ENCODE data around the gene ENOX1.
A peak's percentile ranks its signal among the peaks of the same experiment; 100 is the strongest.

Gene ENOX1

GRCh38 chr13:43561081-43561480 lies 225.7 kb downstream of the ENOX1 start:
- no peak overlapping the region for H3K4me3 ChIP-seq (ENCODE audit: low read length)
- TF ChIP-seq, protein P1, sequence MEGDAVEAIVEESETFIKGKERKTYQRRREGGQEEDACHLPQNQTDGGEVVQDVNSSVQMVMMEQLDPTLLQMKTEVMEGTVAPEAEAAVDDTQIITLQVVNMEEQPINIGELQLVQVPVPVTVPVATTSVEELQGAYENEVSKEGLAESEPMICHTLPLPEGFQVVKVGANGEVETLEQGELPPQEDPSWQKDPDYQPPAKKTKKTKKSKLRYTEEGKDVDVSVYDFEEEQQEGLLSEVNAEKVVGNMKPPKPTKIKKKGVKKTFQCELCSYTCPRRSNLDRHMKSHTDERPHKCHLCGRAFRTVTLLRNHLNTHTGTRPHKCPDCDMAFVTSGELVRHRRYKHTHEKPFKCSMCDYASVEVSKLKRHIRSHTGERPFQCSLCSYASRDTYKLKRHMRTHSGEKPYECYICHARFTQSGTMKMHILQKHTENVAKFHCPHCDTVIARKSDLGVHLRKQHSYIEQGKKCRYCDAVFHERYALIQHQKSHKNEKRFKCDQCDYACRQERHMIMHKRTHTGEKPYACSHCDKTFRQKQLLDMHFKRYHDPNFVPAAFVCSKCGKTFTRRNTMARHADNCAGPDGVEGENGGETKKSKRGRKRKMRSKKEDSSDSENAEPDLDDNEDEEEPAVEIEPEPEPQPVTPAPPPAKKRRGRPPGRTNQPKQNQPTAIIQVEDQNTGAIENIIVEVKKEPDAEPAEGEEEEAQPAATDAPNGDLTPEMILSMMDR (conservative IDR thresholded peaks at IDR 0.05; ENCODE audit: low read length) = no peak
- no peak for DNase-seq (ENCODE audit: low read depth)

GRCh38 chr13:43558939-43559338 lies 227.8 kb downstream of the ENOX1 start:
- TF ChIP-seq, protein P1 (conservative IDR thresholded peaks at IDR 0.05; ENCODE audit: low read length) = no peak
- DNase-seq (ENCODE audit: low read depth) = peak; percentile 62
- no peak overlapping the region for H3K4me3 ChIP-seq (ENCODE audit: low read length)

DNA sequence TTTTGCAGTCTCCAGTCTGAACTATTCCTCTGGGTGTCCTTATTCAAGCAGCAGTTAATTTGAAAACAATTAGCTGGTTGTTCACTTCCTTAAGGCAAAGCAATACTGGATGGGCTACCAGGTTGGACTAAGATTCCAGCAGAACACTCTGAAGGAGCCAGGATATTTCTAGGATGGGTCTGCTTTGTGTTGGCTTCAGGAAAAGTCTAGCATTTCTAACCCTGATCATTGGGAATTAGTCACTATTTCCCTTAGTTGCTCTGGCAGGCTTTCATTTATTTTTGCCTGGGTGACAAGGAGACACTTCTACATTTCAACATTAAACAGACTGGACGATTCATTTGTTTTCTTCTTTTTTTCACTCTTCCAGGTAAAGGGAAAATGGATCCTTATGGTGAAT lies 228.4 kb downstream of the ENOX1 start:
- no peak for DNase-seq (ENCODE audit: low read depth)
- TF ChIP-seq, protein P1 (conservative IDR thresholded peaks at IDR 0.05; ENCODE audit: low read length) = no peak

DNA sequence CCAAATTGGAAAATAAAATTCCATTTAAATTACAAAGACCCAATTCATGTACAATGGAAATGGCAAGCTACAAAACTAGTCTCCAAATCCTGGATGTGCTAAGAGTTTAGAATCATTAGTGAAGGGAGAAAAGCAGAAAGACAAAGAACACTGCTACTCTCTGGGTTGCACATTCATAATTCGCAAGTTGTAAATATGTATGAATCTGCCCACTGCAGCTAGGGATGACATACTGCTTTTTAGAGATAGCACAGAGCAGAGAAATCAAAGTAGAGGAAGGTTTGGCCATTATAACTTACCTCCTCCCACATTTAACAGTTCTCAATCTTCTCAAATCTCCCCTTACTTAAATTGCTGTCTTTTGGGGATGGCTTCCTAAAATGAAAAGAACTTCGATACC lies 231.1 kb downstream of the ENOX1 start:
- no peak overlapping the region for H3K4me3 ChIP-seq (ENCODE audit: low read length)
- TF ChIP-seq, protein P1 (conservative IDR thresholded peaks at IDR 0.05; ENCODE audit: low read length) = no peak
- no peak for DNase-seq (ENCODE audit: low read depth)

More for the DNA sequence above, 228.4 kb downstream of the ENOX1 start:
- H3K4me3 ChIP-seq (ENCODE audit: low read length) = no peak overlapping the region

GRCh38 chr13:43551897-43552456 lies 234.8 kb downstream of the ENOX1 start:
- no peak overlapping the region for H3K4me3 ChIP-seq (ENCODE audit: low read length)
- TF ChIP-seq, protein P1 (conservative IDR thresholded peaks at IDR 0.05; ENCODE audit: low read length) = no peak
- DNase-seq (ENCODE audit: low read depth) = no peak

- no peak for DNase-seq (ENCODE audit: low read depth)
- H3K4me3 ChIP-seq (ENCODE audit: low read length) = no peak overlapping the region
- TF ChIP-seq, protein P1 (conservative IDR thresholded peaks at IDR 0.05; ENCODE audit: low read length) = no peak
Measured at GRCh38 chr13:43546816-43547215, 240.0 kb downstream of the ENOX1 start.

DNA sequence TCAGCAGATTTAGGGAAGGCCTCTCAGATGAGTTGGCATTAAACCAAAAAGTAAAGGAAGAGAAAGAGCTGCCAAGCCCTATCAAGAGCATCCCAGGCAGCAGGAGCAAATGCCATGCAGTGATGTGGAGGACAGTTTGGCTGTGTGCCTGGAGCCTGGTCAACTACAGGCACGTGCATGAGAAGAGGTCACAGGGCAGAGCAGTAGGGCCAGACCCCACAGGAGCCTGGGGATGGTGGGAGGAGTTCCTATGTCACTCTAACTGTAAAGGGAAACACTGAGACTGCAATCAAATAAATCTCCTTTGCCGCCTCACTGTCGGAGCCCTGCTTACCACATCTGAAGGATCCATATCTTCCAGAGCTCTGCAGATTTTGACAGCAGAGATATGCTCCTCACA lies 240.5 kb downstream of the ENOX1 start:
- TF ChIP-seq, protein P1 (conservative IDR thresholded peaks at IDR 0.05; ENCODE audit: low read length) = no peak
- DNase-seq (ENCODE audit: low read depth) = no peak
- no peak overlapping the region for H3K4me3 ChIP-seq (ENCODE audit: low read length)
